CD4-positive, alpha-beta T cell treated with Interleukin-1 beta for 1 hour (primary cell): ENCODE results near the gene ABHD4.
"Not testable (repeated sequence)": the region's sequence is repeated elsewhere in the genome, so short reads cannot be mapped to it uniquely, and the experiment has no call there.

Experiments
- DNase-seq, 2 donors: peaks; one replicate each; pipeline ENCODE4 v3.0.0-alpha.2; 2020 to 2022

Gene ABHD4

GRCh38 chr14:22630066-22630465 is 32.0 kb downstream of the ABHD4 start:
- DNase-seq, result no peak

DNA sequence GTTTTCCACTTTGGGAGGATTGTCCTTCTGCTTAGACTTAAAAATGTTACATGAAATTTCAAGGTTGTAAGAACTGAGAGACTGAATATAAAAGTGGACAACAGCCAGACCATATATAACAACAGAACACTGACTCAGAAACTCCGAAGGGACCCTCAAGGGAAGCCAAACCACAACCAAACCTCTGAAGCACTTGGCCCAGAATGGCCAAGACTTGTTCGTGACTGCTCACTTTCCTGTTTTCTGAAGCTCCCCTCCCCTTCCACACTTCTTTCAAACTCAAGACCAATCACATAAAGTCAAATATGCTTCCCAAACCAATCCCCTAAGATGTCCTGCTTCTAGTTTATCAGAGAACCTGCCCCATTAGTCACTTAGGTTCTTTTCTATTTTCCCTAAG is 32.4 kb downstream of the ABHD4 start:
- no peak for DNase-seq

GRCh38 chr14:22634233-22634900 is 36.3 kb downstream of the ABHD4 start:
- no peak for DNase-seq

- not testable (repeated sequence) for DNase-seq
Observed at GRCh38 chr14:22635980-22636379, 37.9 kb downstream of the ABHD4 start.

DNA sequence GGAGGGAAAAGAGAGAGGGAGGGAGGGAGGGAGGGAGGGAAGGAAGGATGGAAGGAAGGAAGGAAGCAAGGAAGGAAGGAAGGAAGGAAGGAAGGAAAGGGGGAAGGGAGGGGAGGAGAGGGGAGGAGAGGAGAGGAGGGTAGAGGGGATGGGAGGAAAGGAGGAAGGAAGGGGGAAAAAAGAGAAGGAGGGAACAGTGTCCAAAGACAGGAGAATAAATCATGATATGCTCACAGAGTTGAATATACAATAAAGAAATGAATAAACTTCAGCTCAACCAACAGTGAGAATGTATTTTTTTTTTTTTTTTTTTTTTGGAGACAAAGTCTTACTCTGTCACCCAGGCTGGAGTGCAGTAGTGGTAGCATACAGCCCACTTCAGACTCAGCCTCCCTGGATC is 42.1 kb downstream of the ABHD4 start:
- no peak for DNase-seq

DNA sequence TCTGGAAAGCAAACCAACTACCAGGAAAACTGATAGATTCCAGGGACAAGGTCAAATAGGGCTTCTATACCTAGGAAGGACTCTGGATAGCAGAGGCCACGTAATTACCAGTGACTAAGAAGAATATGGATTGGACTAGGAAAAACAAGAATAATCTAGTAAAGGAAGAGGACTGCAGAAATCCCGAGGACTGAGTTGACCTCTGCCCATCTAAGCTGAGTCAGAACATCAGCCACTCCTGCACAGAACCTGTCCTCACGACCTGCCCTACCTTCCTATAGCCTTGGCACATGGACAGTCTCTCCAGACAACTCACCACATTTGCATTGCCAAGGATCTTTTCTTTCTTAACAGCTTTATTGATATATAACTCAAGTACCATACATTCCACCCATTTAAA is 43.7 kb downstream of the ABHD4 start:
- no peak for DNase-seq

- no peak for DNase-seq
Observed at GRCh38 chr14:22644305-22644635, 46.2 kb downstream of the ABHD4 start, which contains the start of gene OR6J1. Gene OR6J1 (minus strand): TSS chr14:22644352. CDS start chr14:22634811, 9,541 bp downstream.

DNA sequence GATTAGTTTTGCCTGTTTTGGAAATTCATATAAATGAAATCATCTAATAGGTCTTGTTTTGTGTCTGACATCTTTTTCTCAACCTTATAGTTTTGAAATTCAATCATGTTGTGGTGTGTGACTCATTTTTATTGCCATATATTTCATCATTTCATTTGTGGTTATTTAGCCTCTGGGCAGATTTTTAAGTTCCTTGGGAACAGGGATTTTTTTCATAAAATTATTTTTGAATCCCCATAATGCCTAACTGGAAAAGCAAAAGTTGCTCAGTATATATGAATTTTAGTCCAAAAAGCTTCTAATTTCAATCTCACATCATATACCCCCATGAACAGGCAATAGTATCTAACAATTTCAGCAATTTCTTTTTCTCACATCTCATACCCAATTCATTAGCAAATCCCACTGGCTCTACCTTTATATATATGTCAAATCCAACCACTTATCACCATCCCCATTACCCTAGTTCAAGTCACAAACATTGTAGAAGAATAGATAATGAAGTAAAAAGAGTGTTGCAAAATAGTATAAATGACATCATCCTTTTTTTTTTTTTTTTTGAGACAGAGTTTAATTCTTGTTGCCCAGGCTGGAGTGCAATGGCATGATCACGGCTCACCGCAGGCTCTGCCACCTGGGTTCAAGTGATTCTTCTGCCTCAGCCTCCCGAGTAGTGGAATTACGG is 48.6 kb downstream of the ABHD4 start:
- DNase-seq, result no peak

DNA sequence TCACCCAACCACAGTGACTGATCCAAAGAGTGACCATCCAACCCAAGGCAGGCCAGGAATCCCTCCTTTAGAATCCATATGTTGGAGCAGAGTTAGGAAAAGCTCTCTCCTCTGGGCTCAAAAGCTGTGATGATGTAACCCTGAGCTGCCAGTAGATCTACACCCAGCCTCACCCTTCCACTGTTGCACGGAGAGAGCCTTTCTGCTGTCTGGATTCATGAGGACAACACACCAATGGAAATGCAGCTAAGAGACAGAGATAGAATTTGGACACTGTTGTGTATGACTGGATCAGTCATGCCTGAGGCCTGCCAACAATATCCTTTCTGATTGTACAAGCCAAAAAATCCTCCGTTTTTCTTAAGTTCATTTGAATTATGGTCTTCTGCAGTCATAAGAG is 50.4 kb downstream of the ABHD4 start:
- DNase-seq, result no peak

DNA sequence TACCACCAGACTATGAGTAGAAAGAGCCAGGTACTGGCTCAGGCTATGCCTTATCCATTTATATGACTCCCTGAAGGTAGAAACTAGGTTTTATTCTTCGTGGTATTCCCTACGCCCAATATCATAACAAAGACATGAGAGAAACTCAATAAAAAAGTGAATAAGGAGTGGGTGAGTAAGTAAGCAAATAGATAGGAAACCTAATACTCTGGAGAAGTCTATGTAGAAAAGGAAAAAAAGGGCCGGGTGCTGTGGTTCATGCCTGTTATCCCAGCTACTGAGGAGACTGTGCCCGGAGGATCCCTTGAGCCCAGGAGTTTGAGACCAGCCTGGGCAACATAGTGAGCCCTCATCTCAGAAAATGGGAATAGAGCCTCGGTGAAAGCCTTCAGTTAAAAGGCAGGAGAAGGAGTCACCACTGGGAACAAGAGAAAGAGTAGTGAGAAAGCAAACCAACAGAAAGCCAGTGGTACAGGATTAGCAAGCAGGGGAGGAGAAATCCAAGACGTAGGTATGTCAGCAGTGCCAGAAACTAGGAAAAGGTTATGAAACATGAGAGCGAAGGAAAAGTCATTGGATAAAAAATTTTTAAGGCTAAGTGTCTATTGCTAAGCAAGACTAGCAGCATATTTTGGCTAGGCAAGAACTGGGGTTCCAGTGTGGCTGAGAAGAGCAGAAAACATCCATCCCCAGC is 52.1 kb downstream of the ABHD4 start:
- no peak for DNase-seq

DNA sequence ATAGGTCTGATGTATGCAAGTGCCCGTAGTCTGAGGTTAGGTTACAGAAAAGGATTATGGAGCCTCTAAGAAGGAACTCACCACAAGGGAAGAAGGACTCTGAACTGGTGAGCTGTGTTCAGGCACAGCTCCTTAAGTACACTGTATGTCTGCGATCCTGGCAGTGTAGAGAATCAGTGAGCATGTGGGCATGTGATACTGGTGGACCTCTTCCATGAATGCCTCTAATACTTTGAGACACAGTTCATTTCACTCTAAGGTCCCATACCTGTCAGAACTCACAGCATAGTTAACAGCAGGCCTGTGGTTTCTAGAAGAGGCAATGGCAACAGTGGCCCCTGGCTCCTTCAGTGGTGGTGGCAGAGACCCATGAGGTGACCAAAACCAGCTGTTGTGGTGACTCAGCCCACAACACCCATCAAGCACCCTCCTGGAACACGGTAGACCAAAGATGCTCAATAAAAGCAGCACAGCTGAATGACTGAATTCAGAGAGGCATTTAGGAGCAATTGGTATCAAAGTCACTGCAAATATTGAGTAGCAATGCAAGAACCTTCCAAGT is 52.9 kb downstream of the ABHD4 start:
- DNase-seq, result no peak

- no peak for DNase-seq
Observed at GRCh38 chr14:22651586-22651985, 53.5 kb downstream of the ABHD4 start.

GRCh38 chr14:22653012-22653621 is 55.0 kb downstream of the ABHD4 start:
- peak; percentile 48 to 59 for DNase-seq

DNA sequence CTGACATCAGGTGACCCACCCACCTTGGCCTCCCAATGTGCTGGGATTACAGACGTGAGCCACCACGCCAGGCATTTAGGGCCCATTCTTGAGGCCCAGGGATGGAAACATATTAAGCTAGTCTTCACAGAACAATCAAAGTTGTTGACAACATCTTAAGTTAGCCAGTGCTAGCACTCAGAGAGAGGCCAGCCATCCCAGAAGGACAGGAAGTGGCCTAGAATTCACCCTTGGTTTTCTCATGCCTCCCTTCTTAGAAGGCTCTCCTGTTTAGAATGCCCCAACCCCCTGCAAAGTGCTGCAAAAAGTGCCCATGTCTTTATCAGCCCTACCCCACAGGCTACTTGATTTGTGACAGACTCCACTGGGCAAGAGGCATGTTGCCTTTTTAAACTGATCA is 58.1 kb downstream of the ABHD4 start:
- no peak for DNase-seq

DNA sequence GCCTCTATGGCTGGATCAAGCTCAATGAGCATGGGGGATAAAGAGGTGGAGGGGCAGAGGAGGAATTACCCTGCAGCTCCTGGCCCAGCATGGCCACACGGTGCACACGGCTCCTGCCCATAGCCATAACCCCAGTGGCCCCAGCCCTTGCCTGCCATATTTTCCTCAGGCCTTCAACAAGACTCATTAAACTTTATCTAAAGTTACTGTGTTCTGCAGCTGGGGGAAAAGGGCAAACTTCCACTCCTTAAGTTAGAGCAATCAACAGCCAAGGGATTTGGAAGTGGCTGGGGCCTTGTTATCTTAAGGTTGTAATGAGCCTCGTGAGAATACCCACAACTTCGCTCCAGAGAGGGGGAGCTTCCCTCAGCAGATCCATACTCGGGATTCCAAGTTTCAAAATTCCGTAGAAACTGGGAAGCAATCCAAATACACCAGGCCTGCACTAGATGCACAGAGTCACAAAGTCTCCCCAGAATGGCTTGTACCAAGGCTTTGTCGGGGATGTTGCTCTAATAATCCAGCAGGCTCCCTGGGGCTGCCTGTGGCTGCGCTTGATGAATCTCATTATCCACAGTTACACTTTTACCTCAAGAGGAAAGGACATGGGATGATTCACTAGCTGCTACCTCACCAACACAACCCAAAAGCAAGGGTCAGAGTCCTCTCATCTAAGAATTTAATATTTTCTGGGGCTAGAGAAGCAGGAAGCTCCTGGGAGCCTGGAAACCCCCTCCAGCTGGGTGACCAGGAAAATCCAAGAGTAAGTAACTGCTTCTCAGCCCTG is 59.0 kb downstream of the ABHD4 start:
- DNase-seq, result no peak

DNA sequence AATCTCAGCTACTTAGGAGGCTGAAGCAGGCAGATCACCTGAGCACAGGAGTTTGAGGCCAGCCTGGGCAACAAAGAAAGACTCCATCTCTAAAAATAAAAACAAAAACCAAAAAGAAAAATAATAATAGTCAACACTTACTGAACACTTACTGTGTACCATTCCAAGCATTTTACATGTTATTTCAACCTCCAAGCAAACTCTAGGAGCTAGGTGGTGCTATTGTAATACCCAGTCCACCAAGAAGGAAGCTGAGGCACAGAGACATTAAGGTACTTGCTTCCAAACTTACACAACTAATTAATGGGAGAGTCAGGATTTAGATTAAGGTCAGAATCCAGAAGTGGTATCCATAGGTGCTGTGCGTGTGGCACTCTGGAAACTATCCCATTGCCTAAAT is 59.8 kb downstream of the ABHD4 start:
- no peak for DNase-seq

GRCh38 chr14:22658946-22659345 is 60.8 kb downstream of the ABHD4 start:
- DNase-seq, result no peak

DNA sequence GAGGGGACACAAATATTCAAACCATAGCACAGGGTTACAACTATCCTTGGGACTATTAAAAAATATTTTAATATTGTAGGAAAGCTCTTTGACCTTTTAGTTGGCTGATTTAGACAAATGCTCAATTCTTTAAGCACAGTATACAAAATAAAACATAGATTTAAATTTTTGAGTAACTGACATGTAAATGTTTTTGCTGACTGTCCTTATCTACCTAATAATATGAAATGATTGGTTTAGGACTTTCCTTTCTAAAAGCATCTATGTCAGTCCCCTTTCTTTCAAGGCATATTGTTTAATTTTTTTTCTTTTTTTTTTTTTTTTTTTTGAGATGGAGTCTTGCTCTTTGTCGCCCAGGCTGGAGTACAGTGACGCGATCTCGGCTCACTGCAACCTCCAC is 62.6 kb downstream of the ABHD4 start:
- DNase-seq, result no peak
